A673 (cell line): ENCODE measurements around the gene BTBD18. TPM values are rescaled to one million over a fixed set of nuclear protein-coding genes. Genes with fewer than 3 reads are reported as not detected.

Experiments
- BruUV-seq: library from RNA; stranded (reverse); fragments of 400-500 nt; replicated peaks from 2 replicates; lab custom pipeline; 2021; lab: Mats Ljungman, UMichigan
- CTCF ChIA-PET: fragments of 300-600 bp; sonication (Branson Sonifier 250); formaldehyde crosslinking; loops from one replicate; lab custom pipeline; 2022; ENCODE audit warnings: antibody characterized with exemption; lab: Charles Lee
- POLR2A ChIA-PET: fragments of 300-600 bp; sonication (Branson Sonifier 250); formaldehyde crosslinking; loops from one replicate; lab custom pipeline; 2022; ENCODE audit warnings: antibody characterized with exemption; ENCODE audit not compliant: low non-redundant PET; lab: Charles Lee
- DNase-seq: peaks from one replicate; pipeline ENCODE4 v3.0.0-alpha.2; 2015; ENCODE audit warnings: low spot score
- H3K27ac ChIP-seq: fragments of 200-600 bp; sonication (generic); 2 replicates; pipeline ENCODE4 v1.5.1; 2016; ENCODE audit warnings: mixed run types, low read depth, mild to moderate bottlenecking, mixed read lengths, antibody characterized with exemption, low read length; ENCODE audit not compliant: poor library complexity, severe bottlenecking
- H3K27me3 ChIP-seq: fragments of 200-600 bp; sonication (generic); replicated peaks from 2 replicates; pipeline ENCODE4 v1.6.1; 2017; ENCODE audit warnings: mixed run types, low read depth, mild to moderate bottlenecking, mixed read lengths, antibody characterized with exemption, low read length; ENCODE audit not compliant: insufficient read depth, poor library complexity
- H3K36me3 ChIP-seq: fragments of 200-600 bp; sonication (generic); 2 replicates; pipeline ENCODE4 v1.6.1; 2016; ENCODE audit warnings: mixed run types, mild to moderate bottlenecking, mixed read lengths, antibody characterized with exemption, low read length; ENCODE audit not compliant: insufficient read depth, poor library complexity, severe bottlenecking
- H3K4me1 ChIP-seq: fragments of 200-600 bp; sonication (generic); 2 replicates; pipeline ENCODE4 v1.6.1; 2017; ENCODE audit warnings: mixed run types, mild to moderate bottlenecking, mixed read lengths, antibody characterized with exemption, low read length; ENCODE audit not compliant: insufficient read depth, poor library complexity, severe bottlenecking
- H3K4me3 ChIP-seq: fragments of 200-600 bp; sonication (generic); 2 replicates; pipeline ENCODE4 v1.5.1; 2016; ENCODE audit warnings: low read depth, mixed run types, mild to moderate bottlenecking, mixed read lengths, low read length; ENCODE audit not compliant: poor library complexity, severe bottlenecking
- H3K9me3 ChIP-seq: fragments of 200-600 bp; sonication (generic); 2 replicates; pipeline ENCODE4 v1.6.1; 2016; ENCODE audit warnings: mixed run types, low read depth, mild to moderate bottlenecking, mixed read lengths, antibody characterized with exemption, low read length; ENCODE audit not compliant: poor library complexity, severe bottlenecking
- EZH2 ChIP-seq: fragments of 200-600 bp; sonication (generic); IDR thresholded peaks from 2 replicates; pipeline ENCODE4 v1.6.1; 2017; ENCODE audit warnings: borderline replicate concordance, low read depth, mild to moderate bottlenecking, mixed read lengths, antibody characterized with exemption, low read length; ENCODE audit not compliant: poor library complexity, severe bottlenecking
- intact Hi-C: fragments of 100-400 bp; cut with micrococcal nuclease; formaldehyde crosslinking; loops from one replicate; pipeline ENCODE4 v1.10.0; 2022; ENCODE audit not compliant: unreplicated experiment
- total RNA-seq: library from RNA; stranded (reverse); gene quantifications from 2 replicates; pipeline ENCODE4 v1.2.3, GENCODE V29; 2021
- TF ChIP-seq, protein P1 (sequence below): fragments of 300-800, 200-600 bp; sonication (generic); conservative IDR thresholded peaks from 2 replicates; pipeline ENCODE4 v1.5.1; 2017; ENCODE audit warnings: low read depth, mild to moderate bottlenecking, antibody characterized with exemption, low read length, moderate library complexity, mixed read lengths

The BTBD18 gene
- total RNA-seq, 1 experiment from 2014 or later, result not detected

DNA sequence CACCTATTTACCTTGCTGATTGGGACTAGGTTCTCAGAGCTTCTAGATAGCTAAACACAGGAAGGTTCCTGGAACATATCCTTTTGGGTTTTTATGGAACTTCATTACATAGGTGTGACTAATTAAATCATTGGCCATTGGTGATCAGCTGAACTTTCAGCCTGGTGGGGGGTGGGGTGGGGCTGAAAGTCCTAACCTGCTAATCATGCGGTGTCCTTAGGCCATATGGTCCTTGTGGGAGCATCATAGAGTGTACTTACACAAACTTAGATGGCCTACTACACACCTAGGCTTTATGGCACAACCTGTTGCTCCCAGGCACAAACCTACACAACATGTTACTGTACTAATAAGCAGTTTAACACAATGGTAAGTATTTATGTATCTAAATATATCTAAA is 19.0 kb downstream of the BTBD18 start:
- no TSS peak for BruUV-seq
- ChIA-PET CTCF (no interaction called here), POLR2A (no interaction called here)
- intact Hi-C loops, result no loop called here
- H3K4me1 ChIP-seq, result peaks cover 5% of the 10 kb centered on the region
- TF ChIP-seq EZH2, result no peak
- TF ChIP-seq, protein P1, sequence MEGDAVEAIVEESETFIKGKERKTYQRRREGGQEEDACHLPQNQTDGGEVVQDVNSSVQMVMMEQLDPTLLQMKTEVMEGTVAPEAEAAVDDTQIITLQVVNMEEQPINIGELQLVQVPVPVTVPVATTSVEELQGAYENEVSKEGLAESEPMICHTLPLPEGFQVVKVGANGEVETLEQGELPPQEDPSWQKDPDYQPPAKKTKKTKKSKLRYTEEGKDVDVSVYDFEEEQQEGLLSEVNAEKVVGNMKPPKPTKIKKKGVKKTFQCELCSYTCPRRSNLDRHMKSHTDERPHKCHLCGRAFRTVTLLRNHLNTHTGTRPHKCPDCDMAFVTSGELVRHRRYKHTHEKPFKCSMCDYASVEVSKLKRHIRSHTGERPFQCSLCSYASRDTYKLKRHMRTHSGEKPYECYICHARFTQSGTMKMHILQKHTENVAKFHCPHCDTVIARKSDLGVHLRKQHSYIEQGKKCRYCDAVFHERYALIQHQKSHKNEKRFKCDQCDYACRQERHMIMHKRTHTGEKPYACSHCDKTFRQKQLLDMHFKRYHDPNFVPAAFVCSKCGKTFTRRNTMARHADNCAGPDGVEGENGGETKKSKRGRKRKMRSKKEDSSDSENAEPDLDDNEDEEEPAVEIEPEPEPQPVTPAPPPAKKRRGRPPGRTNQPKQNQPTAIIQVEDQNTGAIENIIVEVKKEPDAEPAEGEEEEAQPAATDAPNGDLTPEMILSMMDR, result no peak
- H3K4me3 ChIP-seq, result no peak overlapping the region
- H3K9me3 ChIP-seq, result no peaks in the 10 kb centered on the region
- H3K27ac ChIP-seq, result no peak overlapping the region
- peaks cover 8% of the 10 kb centered on the region for H3K36me3 ChIP-seq
- no peak for DNase-seq
- no peaks in the 10 kb centered on the region for H3K27me3 ChIP-seq

DNA sequence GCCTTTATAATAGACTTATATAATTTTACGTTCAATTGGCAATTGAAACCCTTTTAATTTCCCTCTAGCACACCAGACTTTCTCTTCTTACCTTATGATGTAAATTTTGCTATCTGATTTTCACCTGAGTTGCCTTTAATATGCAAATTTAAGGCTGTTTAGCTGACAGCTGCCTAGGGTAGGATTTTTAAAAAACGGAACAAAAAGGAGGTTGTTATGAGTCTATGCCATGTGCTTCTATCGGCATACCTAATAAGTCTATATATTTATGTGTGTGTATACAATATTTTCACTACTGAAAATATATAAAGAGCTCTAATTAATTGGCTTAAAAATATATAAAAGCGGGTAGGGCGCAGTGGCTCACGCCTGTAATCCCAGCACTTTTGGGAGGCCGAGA is 22.1 kb downstream of the BTBD18 start:
- intact Hi-C loops, result no loop called here
- no peaks in the 10 kb centered on the region for H3K4me1 ChIP-seq
- no peaks in the 10 kb centered on the region for H3K27me3 ChIP-seq
- no peak for DNase-seq
- CTCF ChIA-PET, result no interaction called here
- H3K4me3 ChIP-seq, result no peak overlapping the region
- no peaks in the 10 kb centered on the region for H3K9me3 ChIP-seq
- POLR2A ChIA-PET, result no interaction called here
- no peak for TF ChIP-seq EZH2
- TF ChIP-seq, protein P1, result no peak
- H3K27ac ChIP-seq, result no peak overlapping the region
- BruUV-seq, result no TSS peak
- peaks cover 4% of the 10 kb centered on the region for H3K36me3 ChIP-seq

DNA sequence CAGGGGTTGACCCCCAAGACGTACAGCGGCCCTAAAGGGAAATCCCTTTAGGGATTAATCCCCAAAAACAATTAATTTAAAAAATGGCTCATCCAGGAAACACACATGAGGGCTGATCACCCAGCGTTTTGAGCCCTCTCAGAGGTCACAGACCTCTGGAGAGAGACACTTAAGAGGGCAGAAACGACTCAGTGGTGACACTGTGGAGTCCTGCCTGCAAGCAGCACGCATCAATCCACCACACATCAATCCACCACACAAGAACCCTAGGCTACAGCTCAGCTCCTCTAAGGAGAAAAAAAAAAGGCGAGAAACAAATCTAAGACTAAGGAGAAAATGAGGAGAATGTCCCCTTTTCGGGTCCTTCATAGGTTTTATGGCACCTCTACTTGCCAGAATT is 22.8 kb downstream of the BTBD18 start:
- H3K36me3 ChIP-seq, result no peaks in the 10 kb centered on the region
- no peaks in the 10 kb centered on the region for H3K9me3 ChIP-seq
- peak overlapping the region; percentile 14 for H3K27ac ChIP-seq
- intact Hi-C loops, result no loop called here
- no peaks in the 10 kb centered on the region for H3K4me1 ChIP-seq
- no peaks in the 10 kb centered on the region for H3K27me3 ChIP-seq
- BruUV-seq, result no TSS peak
- TF ChIP-seq, protein P1, result no peak
- no peak for TF ChIP-seq EZH2
- POLR2A ChIA-PET, result no interaction called here
- CTCF ChIA-PET, result no interaction called here
- no peak overlapping the region for H3K4me3 ChIP-seq
- DNase-seq, result no peak
